Nephron (organoid): ENCODE results near the gene BAHCC1.

Source experiments
- H3K27ac Mint-ChIP-seq, 3 experiments: 2 replicates each; pipeline ENCODE4 v1.8.0; 2020; ENCODE audit warnings: mixed read lengths in 3 of 3, mild to moderate bottlenecking in 2 of 3, moderate library complexity in 1 of 3
- H3K27me3 Mint-ChIP-seq: 2 replicates; pipeline ENCODE4 v1.8.0; 2021; ENCODE audit warnings: low read depth, mild to moderate bottlenecking, moderate library complexity, mixed read lengths
- H3K36me3 Mint-ChIP-seq: 2 replicates; pipeline ENCODE4 v1.8.0; 2020; ENCODE audit warnings: low read depth, mixed read lengths
- H3K4me1 Mint-ChIP-seq: 2 replicates; pipeline ENCODE4 v1.8.0; 2020; ENCODE audit warnings: mixed read lengths
- H3K4me3 Mint-ChIP-seq, 3 experiments: 2 replicates each; pipeline ENCODE4 v1.8.0; 2020; ENCODE audit warnings: mild to moderate bottlenecking in 3 of 3, mixed read lengths in 3 of 3, moderate library complexity in 2 of 3
- H3K9me3 Mint-ChIP-seq: 2 replicates; pipeline ENCODE4 v1.8.0; 2020; ENCODE audit warnings: mixed read lengths
- TF ChIP-seq, protein P1 (sequence below), 3 experiments: fragments of 200-600 bp; sonication (generic); IDR thresholded peaks; one replicate each; pipeline ENCODE4 v1.5.0; 2021; ENCODE audit warnings: antibody characterized with exemption in 3 of 3; ENCODE audit not compliant: unreplicated experiment in 3 of 3

The BAHCC1 gene

DNA sequence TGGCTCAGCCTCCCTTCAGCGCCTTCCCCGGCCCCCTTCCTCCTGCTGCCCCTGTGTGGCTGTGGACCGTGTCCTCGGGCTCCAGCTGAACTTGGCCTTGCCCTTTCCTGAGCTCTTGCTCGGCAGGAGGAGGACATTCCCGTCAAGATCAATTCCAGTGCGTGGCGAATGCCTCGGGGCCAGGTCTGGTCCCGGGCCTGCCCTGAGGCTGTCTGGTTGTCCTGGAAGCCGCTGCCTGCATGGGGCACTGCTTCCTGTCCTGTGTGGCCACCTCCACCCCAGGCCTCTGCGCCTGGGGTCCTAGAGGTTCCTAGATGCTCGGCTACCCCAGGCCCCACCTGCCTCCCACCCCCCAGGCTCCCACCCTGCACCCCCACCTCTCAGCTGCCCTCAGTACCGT is 12.8 kb downstream of the BAHCC1 start:
- peaks cover 7% of the 10 kb centered on the region for H3K27me3 Mint-ChIP-seq
- TF ChIP-seq, protein P1, sequence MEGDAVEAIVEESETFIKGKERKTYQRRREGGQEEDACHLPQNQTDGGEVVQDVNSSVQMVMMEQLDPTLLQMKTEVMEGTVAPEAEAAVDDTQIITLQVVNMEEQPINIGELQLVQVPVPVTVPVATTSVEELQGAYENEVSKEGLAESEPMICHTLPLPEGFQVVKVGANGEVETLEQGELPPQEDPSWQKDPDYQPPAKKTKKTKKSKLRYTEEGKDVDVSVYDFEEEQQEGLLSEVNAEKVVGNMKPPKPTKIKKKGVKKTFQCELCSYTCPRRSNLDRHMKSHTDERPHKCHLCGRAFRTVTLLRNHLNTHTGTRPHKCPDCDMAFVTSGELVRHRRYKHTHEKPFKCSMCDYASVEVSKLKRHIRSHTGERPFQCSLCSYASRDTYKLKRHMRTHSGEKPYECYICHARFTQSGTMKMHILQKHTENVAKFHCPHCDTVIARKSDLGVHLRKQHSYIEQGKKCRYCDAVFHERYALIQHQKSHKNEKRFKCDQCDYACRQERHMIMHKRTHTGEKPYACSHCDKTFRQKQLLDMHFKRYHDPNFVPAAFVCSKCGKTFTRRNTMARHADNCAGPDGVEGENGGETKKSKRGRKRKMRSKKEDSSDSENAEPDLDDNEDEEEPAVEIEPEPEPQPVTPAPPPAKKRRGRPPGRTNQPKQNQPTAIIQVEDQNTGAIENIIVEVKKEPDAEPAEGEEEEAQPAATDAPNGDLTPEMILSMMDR (IDR thresholded peaks at IDR 0.05; ENCODE audit: unreplicated experiment in 3 of 3), result no peak
- H3K27ac Mint-ChIP-seq, result peak overlapping the region in 1 of 3 experiments; percentile 40
- no peaks in the 10 kb centered on the region for H3K9me3 Mint-ChIP-seq
- H3K36me3 Mint-ChIP-seq, result no peaks in the 10 kb centered on the region
- H3K4me1 Mint-ChIP-seq, result peaks cover 62% of the 10 kb centered on the region
- no peak overlapping the region for H3K4me3 Mint-ChIP-seq

DNA sequence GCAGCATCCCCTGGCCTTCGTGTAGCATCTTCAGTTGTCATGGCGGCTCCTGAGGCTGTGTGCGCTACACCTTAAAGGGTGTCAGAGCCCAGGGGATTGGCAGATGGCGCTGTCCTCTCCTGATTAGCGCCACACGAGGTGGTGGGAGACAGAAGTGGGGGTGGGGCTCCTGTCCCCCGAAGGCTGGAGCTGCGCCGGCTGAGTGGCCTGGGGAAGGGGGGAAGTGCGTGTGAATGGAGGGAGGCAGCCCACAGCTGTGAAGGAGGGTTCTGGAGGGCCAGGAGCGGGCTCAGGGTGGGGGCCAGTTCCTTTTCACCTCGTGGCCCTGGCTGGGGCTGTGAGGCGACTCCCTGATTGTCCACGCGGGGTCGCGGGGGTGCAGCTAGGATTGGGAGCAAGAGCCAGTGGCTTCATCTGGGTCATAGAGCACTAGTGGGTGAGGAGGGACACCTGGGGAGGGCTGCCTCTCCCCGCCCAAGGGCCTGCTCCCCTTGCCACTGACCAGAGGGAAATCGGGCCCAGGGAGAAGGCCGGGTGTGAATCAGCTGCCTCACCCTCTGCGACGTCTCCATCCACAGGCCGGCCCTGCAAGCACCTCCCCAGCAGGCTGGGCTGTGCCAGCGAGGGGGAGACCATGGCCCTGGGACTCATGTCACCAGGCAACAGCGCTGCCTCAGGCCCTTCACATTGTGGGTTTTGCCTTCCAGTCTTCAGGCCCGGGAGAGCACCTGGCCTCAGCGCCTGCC is 14.1 kb downstream of the BAHCC1 start:
- TF ChIP-seq, protein P1 (IDR thresholded peaks at IDR 0.05; ENCODE audit: unreplicated experiment in 3 of 3), result no peak
- Mint-ChIP-seq H3K36me3 (no peaks in the 10 kb centered on the region), H3K27me3 (peaks cover 7% of the 10 kb centered on the region), H3K4me3 (peak overlapping the region in 1 of 3 experiments; percentile 26), H3K27ac (peak overlapping the region; percentile 25 to 70 (median 40)), H3K4me1 (peaks cover 49% of the 10 kb centered on the region), H3K9me3 (no peaks in the 10 kb centered on the region)

DNA sequence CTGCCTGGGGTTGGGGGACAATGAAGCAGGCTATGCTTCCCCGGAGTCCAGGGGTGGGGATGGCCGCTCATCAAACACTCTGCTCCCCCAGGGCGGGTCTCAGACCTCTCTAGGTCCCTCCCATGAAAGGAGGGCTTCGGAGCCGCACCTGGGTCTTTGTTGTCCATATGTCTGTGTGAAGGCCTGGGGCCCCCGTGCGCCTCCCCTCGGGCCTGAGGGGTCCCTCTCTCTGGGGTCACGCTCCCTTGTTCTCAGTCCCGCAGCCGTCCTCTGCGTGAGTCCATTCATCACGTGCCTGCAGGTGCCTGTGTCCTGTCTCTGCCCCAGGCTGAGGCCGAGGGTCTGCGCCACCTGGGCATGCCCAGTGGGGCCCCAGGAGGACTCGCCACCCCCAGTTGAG is 15.6 kb downstream of the BAHCC1 start:
- Mint-ChIP-seq H3K4me1 (peaks cover 36% of the 10 kb centered on the region), H3K36me3 (no peaks in the 10 kb centered on the region), H3K27ac (no peak overlapping the region), H3K4me3 (no peak overlapping the region), H3K27me3 (peaks cover 7% of the 10 kb centered on the region), H3K9me3 (no peaks in the 10 kb centered on the region)
- TF ChIP-seq, protein P1 (IDR thresholded peaks at IDR 0.05; ENCODE audit: unreplicated experiment in 3 of 3), result no peak

DNA sequence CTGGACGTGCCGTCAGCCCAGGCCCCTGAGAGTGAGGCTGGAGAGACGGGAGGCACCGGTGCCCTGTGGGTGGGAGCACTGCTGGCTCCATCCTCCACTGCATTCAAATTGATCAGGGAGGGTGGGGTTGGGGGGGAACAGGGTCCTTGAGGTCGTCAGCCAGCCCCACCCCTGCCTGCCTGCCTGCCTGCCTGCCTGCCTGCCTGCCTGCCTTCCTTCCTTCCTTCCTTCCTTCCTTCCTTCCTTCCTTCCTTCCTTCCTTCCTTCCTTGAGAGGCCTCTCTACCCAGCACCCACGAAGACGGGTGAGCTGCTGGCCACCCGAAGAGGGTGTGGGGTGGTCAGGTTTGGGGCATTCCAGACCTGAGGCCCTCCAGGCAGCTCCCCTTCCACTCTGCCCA is 16.0 kb downstream of the BAHCC1 start:
- H3K27ac Mint-ChIP-seq, result no peak overlapping the region
- no peaks in the 10 kb centered on the region for H3K9me3 Mint-ChIP-seq
- H3K36me3 Mint-ChIP-seq, result no peaks in the 10 kb centered on the region
- TF ChIP-seq, protein P1 (IDR thresholded peaks at IDR 0.05; ENCODE audit: unreplicated experiment in 3 of 3), result no peak
- H3K4me3 Mint-ChIP-seq, result no peak overlapping the region
- peaks cover 36% of the 10 kb centered on the region for H3K4me1 Mint-ChIP-seq
- H3K27me3 Mint-ChIP-seq, result peaks cover 7% of the 10 kb centered on the region

DNA sequence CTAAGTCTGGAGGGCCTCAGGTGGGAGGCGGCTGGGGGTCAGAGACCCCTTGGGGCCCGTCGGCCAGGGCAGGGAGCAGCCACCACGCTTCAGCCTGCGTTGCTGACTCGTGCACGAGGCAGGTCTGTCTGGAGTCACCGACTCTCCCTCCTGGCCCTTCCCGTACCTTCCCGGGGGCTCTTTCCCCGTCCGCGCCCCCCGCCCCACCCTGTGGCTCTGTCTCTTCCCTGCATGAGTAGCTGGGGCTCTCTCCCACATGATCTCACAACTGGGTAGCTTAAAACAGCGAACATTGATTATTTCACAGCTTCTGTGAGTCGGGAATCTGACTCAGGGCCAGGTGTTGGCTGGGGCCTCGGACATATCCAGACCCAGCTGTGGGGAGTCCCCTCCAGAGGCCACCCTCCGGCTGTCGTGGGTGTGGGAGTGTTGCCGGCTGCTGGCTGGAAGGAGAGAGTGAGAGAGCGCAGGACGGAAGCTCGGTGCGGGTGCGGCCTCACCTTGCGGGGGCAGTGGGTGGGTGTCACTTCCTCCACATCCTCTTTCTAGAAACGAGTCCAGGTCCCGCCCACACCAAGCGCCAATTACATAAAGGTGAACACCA is 17.3 kb downstream of the BAHCC1 start:
- peaks cover 7% of the 10 kb centered on the region for H3K27me3 Mint-ChIP-seq

More for the DNA sequence above, 17.3 kb downstream of the BAHCC1 start:
- Mint-ChIP-seq H3K4me3 (peak overlapping the region in 2 of 3 experiments; percentile 35 to 37), H3K9me3 (no peaks in the 10 kb centered on the region), H3K27ac (peak overlapping the region; percentile 25 to 63 (median 57)), H3K36me3 (no peaks in the 10 kb centered on the region), H3K4me1 (peaks cover 33% of the 10 kb centered on the region)
- TF ChIP-seq, protein P1 (IDR thresholded peaks at IDR 0.05; ENCODE audit: unreplicated experiment in 3 of 3), result no peak
